ENCODE data around the gene ZNF565.

GRCh38 chr19:36142046-36142445 is 72.4 kb downstream of the ZNF565 start:
- TF ChIP-seq CTCF (IDR thresholded peaks at IDR 0.05) (no peak), POLR2A (IDR thresholded peaks at IDR 0.05) (no peak)
